DMS53 treated with DMSO at 0.1 percent for 48 hours (cell line): ENCODE measurements around the gene TMX2.

Experiments
- DNase-seq: peaks from one replicate; lab custom pipeline; 2025; ENCODE audit not compliant: unreplicated experiment; lab: John Stamatoyannopoulos, UW

The TMX2 gene

DNA sequence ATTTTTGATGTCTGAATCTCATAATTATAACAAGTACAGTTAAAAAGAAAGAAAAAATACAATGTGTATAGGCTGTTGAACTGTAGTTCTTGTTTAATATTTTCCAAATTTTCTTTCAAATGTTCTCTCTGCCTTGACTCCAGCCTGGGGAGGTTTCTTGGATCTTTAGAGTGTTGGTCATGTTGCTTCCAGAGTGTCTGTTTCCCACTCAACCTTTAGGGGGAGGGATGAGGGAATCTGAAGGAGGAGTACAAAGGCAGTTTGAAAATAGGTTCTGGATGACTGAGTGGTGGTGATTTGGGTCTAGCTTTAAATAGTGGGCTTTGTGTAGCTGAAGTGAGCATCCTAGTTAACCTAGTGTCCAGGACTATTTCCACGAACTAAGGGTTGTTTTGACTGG, 51.2 kb downstream of the TMX2 start:
- no peak for DNase-seq

- no peak for DNase-seq
These were observed 51.6 kb downstream of the TMX2 start for GRCh38 chr11:57764021-57764420.

- no peak for DNase-seq
These were observed 52.2 kb downstream of the TMX2 start for GRCh38 chr11:57764566-57764965.

DNA sequence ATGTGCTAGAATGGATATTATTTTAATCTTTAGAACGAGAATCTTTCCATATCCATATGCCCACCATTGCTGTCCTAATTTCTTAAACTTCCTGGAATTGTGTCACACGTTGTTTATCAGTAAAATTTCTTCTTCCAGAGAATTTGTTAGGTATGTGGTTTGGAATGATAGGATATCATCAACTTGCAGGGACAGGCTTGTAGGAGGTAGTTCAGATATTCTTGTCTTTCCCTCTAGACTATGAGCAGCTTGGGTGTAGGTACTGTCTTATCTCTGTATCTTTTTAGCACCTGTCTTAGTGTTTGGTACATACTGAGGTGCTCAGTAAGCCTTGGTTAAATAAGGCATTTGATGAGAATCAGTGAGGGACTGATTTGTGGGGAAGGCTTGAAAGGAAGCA, 52.6 kb downstream of the TMX2 start:
- DNase-seq, result no peak

- no peak for DNase-seq
These were observed 58.4 kb downstream of the TMX2 start for GRCh38 chr11:57770793-57771192.

GRCh38 chr11:57771365-57771764, 59.0 kb downstream of the TMX2 start:
- DNase-seq, result no peak

DNA sequence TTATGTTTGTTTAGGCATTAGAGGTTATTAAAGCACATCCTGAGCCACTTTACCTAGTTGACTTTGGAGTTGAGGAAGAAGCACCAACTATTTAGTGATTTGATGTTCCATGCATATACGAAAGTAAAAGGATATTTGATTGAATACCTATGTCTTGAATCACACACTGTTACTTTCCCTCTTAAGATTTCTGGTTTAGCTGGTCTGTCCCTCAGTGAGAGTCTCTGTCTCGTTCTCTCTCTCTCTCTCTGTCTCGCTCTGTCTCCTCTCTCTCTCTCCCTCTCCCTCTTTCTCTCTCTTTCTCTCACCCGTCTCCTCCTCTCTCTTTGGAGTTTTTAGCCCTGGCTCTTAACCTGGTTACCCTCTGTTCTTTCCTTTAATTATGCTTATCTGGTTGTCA, 60.2 kb downstream of the TMX2 start:
- no peak for DNase-seq

GRCh38 chr11:57773026-57773598, 60.7 kb downstream of the TMX2 start:
- no peak for DNase-seq

- no peak for DNase-seq
These were observed 63.1 kb downstream of the TMX2 start for GRCh38 chr11:57775491-57775890.

GRCh38 chr11:57776031-57776521, 63.7 kb downstream of the TMX2 start:
- DNase-seq, result no peak

DNA sequence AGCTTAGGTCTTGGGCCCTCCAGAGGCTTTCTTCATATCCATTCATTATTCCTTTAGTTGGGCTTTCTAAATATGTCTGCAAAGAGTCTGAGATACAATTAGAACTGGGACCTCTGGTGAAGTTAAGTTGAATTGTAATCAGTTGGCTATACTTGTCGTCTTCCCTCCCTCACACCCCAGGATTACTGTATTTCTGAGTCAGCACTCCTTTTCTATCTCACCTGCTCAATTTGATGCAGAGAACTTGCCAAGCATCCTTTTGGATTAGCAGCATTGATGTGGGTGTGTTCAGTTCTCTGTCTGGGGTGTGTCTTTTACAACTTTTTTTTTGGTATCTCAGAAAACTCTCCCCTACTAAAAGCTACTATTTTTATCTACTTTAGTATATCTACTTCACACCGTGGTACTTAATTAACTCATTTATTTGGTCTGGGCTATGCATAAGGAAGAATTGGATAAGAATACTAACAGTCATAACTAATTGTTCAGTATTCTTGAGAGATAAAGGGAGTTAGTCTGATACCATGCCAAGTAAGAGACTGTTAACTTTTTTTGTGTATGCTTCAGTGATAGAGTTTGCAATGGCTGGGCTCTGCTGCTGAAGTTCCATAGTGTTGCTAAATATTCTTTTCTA, 64.3 kb downstream of the TMX2 start:
- no peak for DNase-seq

- DNase-seq, result no peak
These were observed 65.5 kb downstream of the TMX2 start for GRCh38 chr11:57777969-57778317.

DNA sequence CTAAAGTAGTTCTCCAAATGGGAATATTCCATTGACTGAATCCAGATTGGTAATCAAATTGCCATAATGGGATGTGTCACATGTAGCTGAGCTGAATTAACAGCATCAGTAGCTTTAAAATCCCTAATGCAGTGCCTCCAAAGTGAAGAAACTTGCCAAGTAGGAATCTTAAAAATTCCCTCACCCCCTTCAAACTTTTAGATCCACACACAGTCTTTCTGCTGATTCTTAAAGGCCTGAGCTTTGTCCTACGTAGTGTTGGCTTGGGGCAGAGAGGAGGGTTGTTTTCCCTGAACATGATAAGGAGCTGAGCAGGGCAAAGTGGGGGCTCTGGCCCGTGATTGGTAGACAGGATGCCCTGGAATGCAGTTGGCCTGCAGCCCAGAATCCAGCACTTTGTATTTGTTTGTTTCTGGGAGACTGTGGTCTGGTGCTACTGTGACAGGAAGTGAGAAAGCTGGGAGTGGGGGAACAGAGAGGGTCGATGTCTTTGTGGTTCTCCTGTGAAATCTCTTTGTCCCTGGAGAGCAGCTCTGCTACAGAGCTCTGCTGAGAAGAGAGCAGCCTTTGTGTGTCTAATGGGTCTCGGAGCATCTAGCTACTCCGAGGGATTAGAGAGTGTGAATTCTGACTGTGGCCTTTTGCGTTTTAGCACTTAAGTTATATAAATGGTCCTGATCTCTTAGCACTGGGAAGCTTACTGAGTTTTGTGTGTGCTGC, 66.1 kb downstream of the TMX2 start:
- DNase-seq, result no peak

DNA sequence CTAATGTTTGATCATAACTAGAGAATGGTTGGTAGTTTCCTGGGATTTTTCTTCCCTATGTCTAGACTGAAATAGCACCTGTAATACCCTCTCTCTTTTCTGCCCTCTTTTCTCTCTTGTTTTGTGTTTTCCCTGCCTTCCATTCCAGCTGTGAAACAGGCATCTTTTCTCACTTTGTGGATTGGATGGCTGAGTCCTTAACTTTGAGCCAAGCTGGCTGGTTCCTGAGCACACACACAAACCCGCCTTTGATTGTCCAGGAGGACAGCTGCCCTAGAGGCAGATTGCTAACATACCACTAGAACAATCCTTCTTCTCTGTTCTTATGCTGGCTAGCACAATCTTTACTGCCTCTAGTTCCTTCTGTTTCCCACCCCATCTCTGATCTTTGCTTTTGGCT, 66.9 kb downstream of the TMX2 start:
- no peak for DNase-seq

GRCh38 chr11:57781529-57781943, 69.1 kb downstream of the TMX2 start:
- peak; percentile 58 for DNase-seq

GRCh38 chr11:57785072-57785471, 72.7 kb downstream of the TMX2 start:
- DNase-seq, result no peak

DNA sequence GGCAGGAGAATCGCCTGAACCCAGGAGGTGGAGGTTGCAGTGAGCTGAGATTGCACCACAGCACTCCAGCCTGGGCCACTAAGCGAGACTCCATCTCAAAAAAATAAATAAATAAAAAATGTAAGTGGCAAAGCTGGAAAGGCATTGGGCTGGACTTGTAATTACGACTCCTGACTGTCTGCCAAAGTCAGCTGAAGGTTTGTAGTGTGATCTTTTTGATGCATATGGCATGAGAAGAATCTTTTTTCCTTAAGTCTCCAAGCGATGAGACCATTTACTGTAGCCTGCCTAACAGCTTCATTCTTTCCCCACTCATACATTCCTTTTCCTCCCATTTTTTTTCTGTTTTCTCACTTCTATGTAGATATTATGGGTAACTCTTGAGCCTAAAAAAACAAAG, 74.0 kb downstream of the TMX2 start:
- DNase-seq, result no peak

DNA sequence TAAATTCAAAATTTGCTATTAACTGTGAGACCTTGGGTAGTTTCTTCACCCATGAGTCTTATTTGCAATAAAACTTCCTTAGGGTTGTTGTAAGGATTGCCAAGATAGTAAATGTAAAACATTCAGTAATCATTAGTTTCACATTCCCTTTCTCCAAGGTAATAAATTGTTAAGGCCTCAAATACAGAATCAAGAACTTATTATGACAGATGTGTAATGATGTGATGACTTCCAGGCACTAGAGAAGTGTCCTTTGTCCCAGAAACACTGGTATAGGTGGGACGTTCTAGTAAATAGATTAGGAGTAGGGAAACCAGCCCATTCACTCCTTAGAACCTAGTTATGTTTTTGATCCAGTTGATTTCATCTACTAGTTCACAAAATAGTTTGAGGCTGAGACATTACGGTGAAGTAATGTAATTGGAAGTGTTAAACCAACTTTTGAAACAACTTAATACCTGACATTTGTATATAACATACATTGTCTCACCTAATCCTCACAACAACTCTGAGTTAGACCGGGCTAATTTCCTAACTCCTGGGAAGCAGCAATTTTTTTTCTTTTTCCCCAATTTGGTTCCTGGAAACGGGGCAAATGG, 74.7 kb downstream of the TMX2 start:
- DNase-seq, result no peak

DNA sequence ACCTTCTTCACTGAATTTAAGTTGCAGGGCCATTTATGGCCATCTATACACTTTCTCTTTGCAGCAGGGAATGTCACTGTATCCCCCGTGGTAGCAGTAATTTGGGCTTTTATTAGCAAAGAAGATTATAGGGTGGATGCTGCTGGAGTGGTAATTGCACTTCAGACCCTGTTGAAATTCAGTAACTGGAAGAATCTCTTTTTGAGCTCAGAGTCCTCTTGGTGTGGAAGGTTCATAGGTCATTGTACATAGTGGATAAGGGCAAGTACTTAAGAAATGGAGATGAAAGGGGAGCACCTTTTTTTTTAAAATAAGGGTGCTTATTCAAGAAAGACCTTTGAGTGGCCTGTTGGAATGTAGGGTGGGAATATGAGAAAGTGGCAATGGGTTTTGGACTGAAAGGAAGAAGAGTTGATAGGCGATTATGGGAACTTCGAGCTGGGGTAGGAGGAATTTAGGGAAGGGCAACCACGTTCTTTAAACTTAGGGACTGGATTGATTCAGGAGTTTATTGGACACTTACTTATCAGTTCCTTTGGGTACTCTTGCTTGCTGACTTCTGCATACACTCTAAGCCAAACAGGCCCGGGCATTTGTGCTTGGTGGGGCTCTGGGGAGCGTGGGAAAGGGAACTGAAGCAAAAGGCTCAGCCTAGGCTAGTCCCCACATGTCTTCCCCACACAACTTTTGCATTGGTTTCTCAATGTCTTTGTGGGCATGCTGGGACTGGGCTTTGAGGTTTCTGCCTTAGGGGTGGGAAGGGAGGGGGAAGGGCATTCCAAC, 75.7 kb downstream of the TMX2 start:
- no peak for DNase-seq

- no peak for DNase-seq
These were observed 76.3 kb downstream of the TMX2 start for GRCh38 chr11:57788703-57789088.
